H1 (cell line): ENCODE data around the gene NAP1L5. TPM values are rescaled to one million over a fixed set of nuclear protein-coding genes. Genes with fewer than 3 reads are reported as not detected.

Experiments used
- TAF1 ChIP-seq: IDR thresholded peaks from 2 replicates; pipeline ENCODE4 v1.6.1; 2011; ENCODE audit warnings: mild to moderate bottlenecking, low read depth, low read length
- polyA plus RNA-seq, 7 experiments: library from polyadenylated mRNA; depleted of rRNA in 3 of 7; stranded (reverse) in 5 of 7; unstranded in 2 of 7; fragments of >200 nt in 5 of 7; fragments of 200-250 nt in 2 of 7; gene quantifications; 1 replicate in 5 of 7; 2 replicates in 1 of 7; 4 replicates in 1 of 7; pipeline versions ENCODE4 v1.2.1 to v1.2.3, GENCODE V29; 2011 to 2013; ENCODE audit warnings: missing spikeins in 2 of 7, mixed read lengths in 2 of 7
- total RNA-seq: library from RNA; stranded (reverse); fragmentation: NEBNext Ultra II Directional; extraction: Animal tissue kit (Norgen Biotek cat#: 25700); gene quantifications from 2 replicates; pipeline ENCODE4 v1.2.1, GENCODE V29; 2021

The NAP1L5 gene
- total and polyA plus RNA-seq, 2 of the 8 experiments (the other 6 are each of a cell fraction or from before 2014, with no cell fraction given): 1.3 to 2.7 TPM

GRCh38 chr4:88681209-88681608, 16.4 kb downstream of the NAP1L5 start (continued):
- TF ChIP-seq TAF1: no peak
